Stromal cell of bone marrow (primary cell): ENCODE results near the gene GP2.

Source experiments
- DNase-seq: peaks from one replicate; pipeline ENCODE4 v3.0.0-alpha.2; 2012; ENCODE audit warnings: low read depth

GP2 gene

DNA sequence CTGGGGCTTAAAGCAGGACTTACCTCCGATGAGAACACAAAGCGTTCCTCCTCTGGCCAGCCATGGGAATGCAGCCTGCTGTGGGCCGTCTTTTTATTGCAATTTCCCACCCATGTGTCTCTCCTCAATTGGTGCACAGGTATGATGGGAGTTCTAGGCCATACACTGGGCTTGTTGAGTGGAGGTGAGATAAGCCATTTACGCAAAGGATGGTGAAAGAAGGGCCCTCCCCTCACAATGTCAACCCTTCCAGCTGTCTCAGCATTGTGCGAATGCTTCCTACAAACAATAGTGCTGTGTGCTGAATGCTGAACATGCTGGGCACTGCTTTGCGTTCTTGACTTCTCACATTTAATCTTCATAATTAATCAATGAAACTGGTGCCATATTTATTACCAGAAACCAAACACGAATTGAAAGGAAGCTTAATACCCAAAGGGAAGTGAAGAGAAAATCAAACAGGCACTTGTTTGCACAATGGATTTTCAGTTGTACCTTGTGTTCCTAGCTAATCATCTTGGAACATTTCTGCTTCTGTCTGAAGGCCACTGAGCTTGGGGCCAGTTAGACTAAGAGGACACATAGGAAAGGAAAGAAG is at the start of gene GP2:
GP2 (minus strand) TSS at position 70 of the 598 bp plus-strand sequence. CDS start 1,082 bp downstream, outside the sequence.
- no peak for DNase-seq

DNA sequence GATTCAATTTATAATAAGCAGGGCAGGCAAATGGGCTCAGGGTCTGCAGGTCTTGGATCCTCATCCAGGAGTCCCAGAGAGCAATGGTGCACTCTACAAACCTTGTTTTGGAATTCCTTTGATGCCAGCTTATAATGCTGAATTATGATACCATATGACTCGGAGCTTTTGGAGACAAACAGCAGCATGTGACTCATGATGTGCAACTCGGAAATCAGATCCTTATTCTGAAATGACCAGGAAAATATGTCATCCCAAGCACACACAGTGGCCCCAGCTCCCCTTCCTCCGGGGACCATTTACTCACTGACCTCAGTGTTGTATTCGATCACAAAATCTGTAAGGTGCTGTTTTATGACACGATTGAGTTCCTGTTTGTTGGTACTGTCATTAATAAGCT is 45.4 kb upstream of the GP2 start:
- DNase-seq = no peak

DNA sequence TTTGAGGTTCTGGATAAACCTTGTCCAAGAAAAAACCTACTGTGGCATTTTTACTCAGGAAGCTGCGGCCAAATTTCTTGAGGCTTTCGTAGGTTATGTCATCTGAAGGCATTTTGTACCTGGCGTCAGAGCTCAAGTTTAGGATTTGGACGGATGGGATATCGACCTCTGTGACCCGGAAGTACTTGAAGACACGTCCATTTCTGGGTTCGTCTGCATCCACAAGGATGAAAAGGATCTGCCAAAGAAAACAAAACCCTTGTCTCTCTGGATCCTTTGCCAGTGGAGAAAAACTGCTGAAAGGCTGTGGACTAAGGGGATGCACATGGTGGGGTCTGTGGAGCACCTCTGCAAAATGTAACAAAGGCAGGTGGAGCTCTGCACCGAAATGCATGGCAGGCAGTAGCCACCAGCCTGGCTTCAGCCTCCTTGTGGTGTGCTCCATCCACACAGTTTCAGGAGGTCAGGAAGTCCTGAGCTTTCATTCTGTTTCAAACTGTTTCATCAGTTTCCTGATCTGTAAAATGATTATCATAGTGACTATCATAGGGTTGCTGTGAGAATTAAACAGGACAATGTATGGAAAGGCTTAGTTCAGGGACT is 42.2 kb upstream of the GP2 start:
- no peak for DNase-seq

DNA sequence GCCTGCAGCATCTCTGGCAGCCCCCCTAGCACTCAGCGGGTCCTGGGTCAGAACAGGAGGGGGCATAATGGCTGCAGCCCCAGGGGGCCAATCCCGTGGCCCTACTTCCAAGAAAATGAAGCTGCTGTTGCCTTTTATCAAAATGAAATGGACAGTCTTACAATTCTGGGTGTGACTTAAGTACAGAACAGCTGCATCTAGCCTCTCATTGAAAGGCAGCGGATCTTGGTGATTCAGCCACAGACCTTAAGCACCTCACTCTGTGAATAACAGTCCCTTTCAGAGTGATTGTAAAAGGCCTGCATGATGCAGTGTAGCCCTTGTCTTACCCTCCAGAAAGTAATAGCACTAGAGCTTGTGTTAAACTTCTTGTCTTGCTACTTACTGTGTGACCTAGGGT is 36.7 kb upstream of the GP2 start:
- DNase-seq = no peak

DNA sequence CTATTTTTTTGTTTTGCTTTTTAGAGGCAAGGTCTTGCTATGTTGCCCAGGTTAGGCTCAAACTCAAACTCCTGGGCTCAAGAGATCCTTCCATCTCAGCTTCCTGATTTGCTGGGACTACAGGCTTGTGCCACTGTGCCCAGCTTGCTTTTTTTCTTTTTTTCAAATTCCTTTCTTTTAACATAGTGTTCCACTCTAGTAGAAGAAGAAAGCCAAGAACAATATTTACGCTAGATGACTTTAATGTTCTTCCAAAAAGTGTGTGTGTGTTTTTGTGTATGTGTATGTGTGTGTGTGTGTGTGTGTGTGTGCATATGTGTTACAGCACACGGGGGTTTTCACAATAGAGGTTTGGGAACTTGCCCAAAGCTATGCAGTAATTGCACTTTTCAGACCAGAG is 35.9 kb upstream of the GP2 start:
- DNase-seq = no peak

DNA sequence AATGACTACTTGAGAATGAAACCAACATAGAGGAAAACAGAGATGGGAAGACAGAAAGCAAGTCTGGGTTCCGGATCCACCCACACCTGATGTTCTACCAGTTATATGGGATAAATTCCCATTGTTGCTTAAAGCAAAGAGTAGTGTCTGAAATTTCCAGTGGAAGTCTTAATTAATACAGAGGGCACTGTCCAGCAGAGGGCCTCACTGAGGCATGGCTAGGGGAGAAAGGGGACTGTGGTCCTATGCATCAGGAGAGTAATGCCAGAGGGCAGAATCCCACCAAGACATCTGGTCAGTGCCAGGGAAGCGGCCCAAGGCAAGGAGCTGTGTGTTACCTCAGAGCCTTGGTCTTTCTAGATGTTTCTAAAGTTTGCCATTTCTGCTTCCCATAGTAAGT is 32.7 kb upstream of the GP2 start:
- no peak for DNase-seq

DNA sequence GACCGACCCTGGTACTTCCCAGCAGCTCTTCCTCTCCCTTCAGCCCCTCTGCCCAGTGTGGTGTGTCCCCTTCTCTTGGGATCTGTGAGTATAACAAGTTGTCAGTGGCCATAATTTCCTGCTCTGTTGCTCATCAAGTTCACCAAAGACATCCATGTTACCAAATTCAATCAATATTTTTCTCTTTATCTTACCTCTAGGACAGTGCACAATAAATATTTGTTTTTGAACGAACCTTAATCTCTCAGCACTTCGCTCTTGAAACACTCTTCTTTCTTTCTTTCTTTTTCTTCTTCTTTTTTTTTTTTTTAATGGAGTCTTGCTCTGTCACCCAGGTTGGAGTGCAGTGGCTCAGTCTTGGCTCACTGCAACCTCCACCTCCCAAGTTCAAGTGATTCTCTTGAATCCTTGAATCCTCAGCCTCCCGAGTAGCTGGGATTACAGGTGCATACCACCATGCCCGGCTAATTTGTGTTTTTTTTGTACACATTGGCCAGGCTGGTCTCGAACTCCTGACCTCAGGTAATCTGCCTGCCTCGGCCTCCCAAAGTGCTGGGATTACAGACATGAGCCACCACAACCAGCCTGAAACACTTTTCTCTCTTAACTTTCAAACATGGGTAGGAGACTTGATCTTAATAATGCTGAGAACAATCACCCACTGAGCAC is 27.9 kb upstream of the GP2 start:
- DNase-seq = no peak

DNA sequence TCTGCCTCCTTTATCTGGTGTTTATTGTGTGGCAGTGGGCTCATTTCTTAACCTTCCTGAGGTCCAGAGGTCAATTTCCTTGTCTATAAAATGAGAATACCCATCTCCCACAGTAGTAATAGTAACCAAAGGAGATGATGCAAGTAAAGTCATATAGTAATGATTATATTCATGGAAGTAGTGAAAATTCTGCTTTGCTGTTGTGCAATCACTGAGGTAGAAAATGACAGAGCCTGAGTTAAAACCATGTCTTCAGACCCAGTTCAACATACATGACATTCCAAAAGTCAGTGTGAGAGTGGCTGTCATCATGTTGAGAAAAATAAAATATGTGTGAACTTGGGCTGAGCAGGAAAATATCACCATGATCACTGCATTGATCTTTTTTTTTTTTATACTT is 26.1 kb upstream of the GP2 start:
- no peak for DNase-seq

DNA sequence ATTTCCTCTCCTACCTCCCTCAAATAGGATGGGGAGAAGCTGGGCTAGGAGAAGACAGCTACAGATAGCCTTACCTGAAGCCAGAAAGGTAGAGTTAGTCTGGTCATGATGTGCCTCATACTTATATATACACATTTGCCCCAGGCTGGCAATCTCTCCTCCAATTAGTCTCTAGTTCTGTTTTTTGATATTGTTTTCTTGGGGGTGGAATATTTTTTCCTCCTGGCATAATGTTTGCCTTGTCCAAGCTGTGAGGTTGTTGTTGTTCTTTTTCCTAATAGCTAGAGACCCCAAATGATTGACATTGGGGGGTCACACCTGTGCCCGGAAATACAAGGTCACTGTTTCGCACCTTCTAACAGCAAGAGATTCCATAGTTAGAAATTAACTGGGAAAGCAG is 25.3 kb upstream of the GP2 start, which contains the start of gene UMOD:
UMOD (minus strand) TSS at position 101 of the 400 bp plus-strand sequence. CDS start 1,978 bp downstream, outside the sequence.
- DNase-seq = no peak

DNA sequence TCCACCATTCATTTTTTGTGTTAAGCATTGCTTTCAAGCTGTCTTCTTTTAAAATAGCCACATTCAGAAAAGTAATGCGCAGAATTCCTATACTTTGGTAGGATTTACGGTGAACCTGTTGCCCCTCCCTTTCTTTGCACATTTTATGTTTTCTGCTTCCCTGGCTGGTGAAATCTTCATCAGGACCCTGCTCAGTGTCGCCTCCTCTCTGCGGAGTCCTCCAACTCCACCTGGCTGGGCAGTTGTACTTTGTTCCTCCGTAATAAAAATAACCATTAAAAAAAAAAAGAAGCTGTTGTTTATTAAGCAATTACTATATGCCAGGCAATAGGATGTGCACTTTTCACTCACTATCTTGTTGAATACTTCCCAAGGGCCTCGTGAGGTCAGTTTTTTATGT is 22.3 kb upstream of the GP2 start:
- DNase-seq = no peak

DNA sequence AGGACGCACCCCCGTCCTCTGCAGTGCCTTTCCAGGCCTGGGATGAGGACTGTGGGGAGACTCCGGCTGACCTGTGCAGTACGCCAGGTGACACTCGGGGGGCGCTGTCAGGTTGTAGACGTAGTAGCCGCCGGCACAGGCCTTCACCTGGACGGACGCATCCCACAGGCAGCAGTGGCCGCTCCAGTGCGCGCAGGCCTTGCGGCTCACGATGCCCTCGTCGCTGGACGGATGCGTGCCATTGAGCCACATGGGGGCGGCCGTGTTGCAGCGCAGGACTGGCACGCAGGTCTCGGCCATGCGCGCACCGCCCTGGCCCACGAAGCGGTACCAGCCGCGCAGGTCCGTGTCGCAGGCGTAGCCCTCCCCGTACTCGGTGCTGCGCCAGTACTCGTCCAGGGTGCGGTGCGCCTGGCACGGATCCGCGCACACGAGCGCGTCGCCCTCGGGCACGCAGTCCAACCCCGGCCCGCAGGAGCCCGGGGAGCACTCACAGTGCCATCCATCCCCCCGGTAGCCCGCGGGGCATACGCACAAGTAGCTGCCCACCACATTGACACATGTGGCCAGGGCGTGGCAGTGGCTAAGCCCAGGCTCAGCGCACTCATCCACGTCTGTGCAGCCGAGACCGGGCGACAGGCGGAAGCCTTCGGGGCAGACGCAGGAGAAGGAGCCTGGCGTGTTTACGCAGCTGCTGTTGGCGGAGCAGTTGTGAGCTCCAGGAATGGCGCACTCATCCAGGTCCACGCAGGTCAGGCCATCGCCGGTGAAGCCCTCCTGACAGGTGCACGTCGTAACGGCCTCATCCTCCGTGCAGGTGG is 21.3 kb upstream of the GP2 start:
- DNase-seq = no peak

DNA sequence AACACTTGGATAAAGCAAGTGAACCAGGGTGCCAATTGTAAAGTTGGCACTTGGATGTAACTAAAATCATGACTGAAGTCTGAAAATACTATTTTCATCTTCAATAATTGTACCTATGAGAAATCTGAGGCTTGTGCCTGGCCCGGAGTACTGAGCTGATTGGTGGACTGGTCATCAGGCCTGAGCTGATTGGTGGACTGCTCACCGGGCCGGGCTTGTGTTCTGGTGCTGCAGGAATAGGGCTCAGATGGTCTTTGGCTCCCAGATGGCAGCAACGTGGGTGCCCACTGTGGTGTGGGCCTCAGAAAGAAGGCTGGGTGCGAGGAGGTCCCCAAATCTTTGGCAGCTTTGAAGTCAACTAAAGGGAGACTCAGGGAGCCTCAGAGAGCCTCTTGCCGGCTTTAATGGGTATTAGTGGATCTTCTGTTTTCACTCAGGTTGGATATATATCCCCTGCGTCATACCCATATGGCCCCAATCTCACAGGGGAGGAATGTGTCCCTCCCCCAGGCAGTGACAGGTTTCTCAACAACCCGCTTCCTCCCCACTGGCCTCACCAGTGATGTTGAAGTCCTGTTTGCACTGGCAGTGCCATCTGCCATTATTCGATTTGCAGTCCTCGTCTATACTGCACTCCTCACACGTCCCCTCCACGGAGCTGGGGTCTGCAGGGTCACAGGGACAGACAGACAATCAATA is 20.5 kb upstream of the GP2 start:
- DNase-seq = no peak

DNA sequence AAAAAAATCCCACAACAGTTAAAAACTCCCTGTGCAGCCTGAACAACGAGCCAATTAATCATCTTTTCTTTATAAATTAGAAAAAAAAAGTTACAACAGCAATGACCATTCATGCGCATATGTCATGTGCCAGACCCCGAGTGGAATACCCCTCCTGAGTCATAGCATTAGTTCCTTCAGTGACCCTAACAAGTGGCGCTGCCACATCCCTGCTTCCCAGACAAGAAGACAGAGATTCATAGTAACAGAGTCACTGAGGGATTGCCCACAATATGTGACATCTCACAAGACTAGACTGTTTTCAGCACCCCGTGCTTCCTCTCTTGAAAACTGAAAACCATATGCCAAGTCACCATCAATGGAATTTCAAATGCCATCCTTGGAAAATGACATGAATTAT is 17.3 kb upstream of the GP2 start:
- DNase-seq = no peak

DNA sequence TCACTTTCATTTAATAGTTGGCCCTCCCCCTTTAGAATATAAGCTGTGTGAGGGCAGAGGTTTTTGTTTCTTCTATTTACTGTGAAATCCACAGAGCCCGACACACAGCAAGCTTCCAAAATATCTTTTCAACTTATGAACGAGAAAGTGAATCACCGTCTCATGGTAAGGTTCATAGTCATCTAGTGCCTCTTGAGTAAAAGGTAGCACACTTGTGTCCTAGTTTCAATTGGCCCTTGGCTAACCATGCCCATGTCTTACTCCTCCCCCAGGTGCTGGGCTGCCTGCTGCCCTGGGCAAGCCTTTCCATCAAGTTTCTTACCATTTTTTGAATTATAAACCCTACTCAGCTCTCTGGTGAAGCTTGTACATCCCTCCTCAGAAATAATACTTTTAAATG is 12.4 kb upstream of the GP2 start:
- no peak for DNase-seq

DNA sequence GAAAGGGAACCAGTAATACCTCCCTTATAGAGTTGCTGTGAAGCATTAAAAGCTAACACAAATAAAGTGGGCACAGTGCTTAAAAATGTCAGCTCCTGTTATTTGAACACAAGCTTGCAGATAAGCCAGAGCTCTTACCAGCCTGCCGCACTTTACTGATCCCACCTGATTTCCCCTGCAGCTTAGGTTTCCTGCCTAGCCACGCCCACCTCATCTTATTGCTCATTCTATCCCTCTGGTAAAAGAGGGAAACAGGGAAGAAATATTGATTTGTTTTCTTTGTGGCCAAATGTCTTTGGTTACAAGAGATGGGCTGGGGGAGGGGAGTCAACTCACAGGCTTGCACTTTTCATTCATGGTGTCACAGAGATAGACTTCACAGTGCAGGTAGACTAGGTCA is 9.6 kb upstream of the GP2 start:
- DNase-seq = no peak

DNA sequence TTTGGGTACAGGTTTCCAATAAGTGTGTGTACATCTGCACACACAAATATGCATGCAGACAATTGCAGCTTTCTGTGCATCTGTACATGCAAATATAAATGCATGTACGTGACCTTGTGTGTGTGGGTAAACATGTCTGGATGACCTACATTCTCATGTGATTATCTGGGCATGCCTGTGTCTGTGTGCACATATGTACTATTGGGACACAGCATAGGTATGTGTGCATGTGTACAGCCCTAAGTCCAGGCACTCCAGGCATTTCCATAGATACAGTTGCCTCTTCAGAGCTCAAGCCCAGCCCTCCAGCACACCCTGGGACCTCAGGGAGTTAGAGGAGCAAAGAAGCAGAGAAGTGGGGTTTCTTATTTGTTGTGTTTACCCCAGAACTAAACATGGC is 7.1 kb upstream of the GP2 start:
- DNase-seq = no peak

DNA sequence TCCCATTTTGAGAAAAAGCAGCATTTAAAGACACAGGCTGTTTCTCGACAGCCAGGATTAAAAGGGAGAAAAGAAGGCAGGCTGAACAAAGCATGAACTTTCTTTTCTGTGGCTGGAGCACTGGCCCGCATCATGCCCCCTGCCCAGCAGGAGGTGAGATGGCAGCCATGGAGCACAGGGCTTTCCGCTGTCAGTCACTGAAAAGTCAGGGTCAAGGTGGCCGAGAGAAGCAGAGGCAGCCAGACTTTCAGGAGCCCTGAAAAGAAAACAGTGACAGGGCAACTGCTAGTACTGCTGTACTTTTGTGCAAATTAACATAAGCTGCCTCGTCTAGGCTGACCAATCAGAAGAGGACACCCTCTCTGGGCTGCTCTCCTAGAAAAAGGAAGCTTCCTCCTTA is 5.8 kb upstream of the GP2 start:
- DNase-seq = no peak

DNA sequence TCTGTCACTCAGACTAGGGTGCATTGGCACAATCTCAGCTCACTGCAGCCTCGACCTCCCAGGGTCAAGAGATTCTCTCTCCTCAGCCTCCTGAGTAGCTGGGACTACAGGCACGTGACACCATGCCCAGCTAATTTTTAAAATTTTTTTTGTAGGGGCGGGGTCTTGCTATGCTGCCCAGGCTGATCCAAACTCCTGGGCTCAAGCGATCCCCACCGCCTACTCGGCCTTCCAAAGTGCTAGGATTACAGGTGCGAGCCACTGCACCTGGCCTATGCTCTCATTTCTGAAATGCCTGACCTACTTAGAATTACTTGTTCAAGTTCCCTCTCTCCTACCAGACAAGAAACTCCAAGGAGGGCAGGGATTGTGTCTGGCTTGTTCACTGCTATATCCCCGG is 5.1 kb upstream of the GP2 start:
- no peak for DNase-seq

DNA sequence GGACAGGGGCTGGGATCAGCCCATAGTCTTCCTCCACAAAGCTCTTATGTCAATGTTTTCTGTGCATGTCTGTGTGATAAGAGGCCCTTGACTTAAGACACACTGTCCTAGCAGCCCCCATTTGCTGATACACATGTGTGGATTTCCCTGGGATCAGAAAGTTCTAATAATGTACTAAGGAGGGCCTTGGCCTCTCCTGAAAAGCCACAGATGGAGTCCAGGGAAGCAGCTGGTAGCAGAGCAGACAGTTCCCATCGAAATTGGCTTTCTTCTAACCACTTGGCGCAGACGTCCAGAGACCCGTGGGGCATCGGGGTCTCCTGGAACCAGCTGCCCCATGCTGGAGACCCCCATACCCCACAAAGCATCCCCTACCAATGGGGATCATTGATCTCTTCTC is 4.3 kb upstream of the GP2 start:
- DNase-seq = no peak

DNA sequence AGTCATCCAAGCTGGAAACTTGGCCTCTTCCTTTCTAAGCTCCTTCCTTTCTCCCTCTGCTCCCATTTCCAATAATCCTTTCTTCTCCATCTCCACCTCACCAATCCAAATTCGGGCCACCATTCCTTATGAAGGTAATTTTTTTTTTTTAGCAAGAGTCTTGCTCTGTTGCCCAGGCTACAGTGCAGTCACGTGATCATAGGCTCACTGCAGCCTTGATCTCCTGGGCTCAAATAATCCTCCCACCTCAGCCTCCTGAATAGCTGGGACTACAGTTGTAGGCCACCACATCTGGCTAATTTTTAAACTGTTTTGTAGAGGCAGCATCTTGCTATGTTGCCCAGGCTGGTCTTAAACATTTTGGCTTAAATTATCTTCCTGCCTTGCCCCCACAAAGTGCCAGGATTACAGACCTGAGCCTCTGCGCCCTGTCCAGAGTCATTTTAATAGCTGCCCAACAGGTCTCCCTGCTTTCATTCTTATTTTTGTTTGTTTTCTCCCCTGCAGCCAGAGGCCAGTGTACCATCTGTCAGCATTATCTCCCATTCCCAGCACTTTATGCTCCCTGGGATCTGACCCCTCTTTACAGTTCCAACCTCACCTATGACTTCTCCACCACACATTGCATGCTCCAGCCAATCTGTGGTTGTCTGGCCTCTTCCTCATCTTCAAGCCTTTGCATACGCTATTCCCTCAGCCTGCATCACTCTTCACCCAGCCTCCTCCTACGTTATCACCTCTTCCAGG is 2.3 kb upstream of the GP2 start:
- no peak for DNase-seq

DNA sequence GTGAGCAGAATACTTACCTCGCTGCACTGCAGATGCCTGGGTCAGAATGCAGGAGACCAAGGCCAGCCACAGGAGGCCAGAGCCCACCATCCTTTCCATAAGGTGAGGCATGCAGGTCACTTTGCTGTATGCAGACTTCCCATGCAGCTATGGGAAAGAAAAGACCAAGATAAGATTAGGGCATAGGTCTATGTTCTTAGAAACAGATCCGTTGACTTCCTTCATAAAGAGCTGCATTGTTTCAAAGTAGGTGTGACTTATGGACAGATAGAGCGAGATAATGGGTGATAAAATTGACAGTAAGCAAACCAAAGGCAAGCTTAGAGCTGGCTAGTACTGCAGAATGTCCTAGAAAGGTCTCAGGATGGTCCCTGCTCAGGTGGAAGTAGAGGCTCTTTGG is 992 bp downstream of the GP2 start:
- no peak for DNase-seq

DNA sequence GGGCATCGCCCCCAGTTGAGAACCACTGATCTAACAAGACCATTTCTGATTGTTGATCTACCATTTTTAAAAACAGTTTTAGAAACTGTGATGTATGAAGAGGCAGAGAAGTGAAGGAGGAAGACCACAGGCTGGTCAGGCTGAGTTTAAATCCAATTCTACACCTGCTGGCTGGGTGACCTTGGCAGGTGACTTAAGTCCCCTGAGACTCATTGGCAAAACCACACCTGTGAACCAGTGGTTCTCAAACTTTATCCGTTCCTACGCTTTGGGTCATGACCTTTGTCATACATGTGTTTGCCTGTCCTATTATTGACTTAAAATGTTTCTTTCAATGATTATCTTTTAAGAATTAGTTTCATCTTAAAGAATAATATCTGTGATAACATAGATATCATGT is 2.3 kb downstream of the GP2 start:
- DNase-seq = no peak
